Liver (tissue), 9 donors: ENCODE measurements around the gene MAPKAPK3. TPM values are rescaled to one million over a fixed set of nuclear protein-coding genes. Genes with fewer than 3 reads are reported as not detected.

Source experiments
- DNase-seq: peaks from one replicate; pipeline ENCODE4 v3.0.0-alpha.2; 2017; ENCODE audit warnings: low spot score
- H3K27ac ChIP-seq, 2 donors: one replicate each; pipeline ENCODE4 v1.7.0; 2013; ENCODE audit warnings: inconsistent platforms in 2 of 2, low read length in 2 of 2, control low read depth in 1 of 2, low read depth in 1 of 2, mild to moderate bottlenecking in 1 of 2
- H3K27me3 ChIP-seq, 4 donors: one replicate each; pipeline versions ENCODE4 v1.6.1 to v1.7.0; 2013; ENCODE audit warnings: low read length in 3 of 4, inconsistent platforms in 1 of 4, mild to moderate bottlenecking in 1 of 4, moderate library complexity in 1 of 4; ENCODE audit not compliant: control insufficient read depth in 4 of 4, insufficient read depth in 4 of 4
- H3K36me3 ChIP-seq, 4 donors: one replicate each; pipeline versions ENCODE4 v1.6.1 to v1.7.0; 2013; ENCODE audit warnings: low read length in 3 of 4, mild to moderate bottlenecking in 3 of 4, low read depth in 1 of 4, moderate library complexity in 1 of 4; ENCODE audit not compliant: control insufficient read depth in 4 of 4, insufficient read depth in 3 of 4
- H3K4me1 ChIP-seq, 4 donors: one replicate each; pipeline versions ENCODE4 v1.6.1 to v1.7.0; 2013; ENCODE audit warnings: low read length in 3 of 4, mild to moderate bottlenecking in 3 of 4, moderate library complexity in 1 of 4; ENCODE audit not compliant: control insufficient read depth in 4 of 4, insufficient read depth in 4 of 4
- H3K4me3 ChIP-seq, 3 donors: one replicate each; pipeline versions ENCODE4 v1.6.1 to v1.7.0; 2013; ENCODE audit warnings: low read length in 3 of 3, control low read depth in 1 of 3, low read depth in 1 of 3, mild to moderate bottlenecking in 1 of 3
- H3K9ac ChIP-seq, 2 donors: one replicate each; pipeline ENCODE4 v1.7.0; 2013; ENCODE audit warnings: low read length in 2 of 2, mild to moderate bottlenecking in 2 of 2, moderate library complexity in 2 of 2, control low read depth in 1 of 2, low read depth in 1 of 2
- H3K9me3 ChIP-seq, 4 donors: one replicate each; pipeline versions ENCODE4 v1.6.1 to v1.7.0; 2013; ENCODE audit warnings: low read length in 3 of 4; ENCODE audit not compliant: control insufficient read depth in 4 of 4
- CTCF ChIP-seq: fragments of 150-350 bp; IDR thresholded peaks from 2 replicates; pipeline ENCODE4 v1.5.1; 2017; ENCODE audit warnings: improper control_type of control experiment, low read depth, low read length; ENCODE audit not compliant: missing input control
- EGR1 ChIP-seq, 2 donors: IDR thresholded peaks; 2 replicates each; pipeline ENCODE4 v1.6.1; 2016 to 2018; ENCODE audit warnings: antibody characterized with exemption in 2 of 2, low read depth in 2 of 2
- FOXA1 ChIP-seq: IDR thresholded peaks from 2 replicates; pipeline ENCODE4 v1.6.1; 2016; ENCODE audit warnings: antibody characterized with exemption
- FOXA2 ChIP-seq: IDR thresholded peaks from 2 replicates; pipeline ENCODE4 v1.6.1; 2016; ENCODE audit warnings: antibody characterized with exemption
- GABPA ChIP-seq, 2 donors: IDR thresholded peaks in 1 of 2; conservative IDR thresholded peaks in 1 of 2; 2 replicates each; pipeline ENCODE4 v1.6.1; 2016; ENCODE audit warnings: antibody characterized with exemption in 2 of 2, mild to moderate bottlenecking in 1 of 2, moderate library complexity in 1 of 2
- HNF4A ChIP-seq, 2 donors: conservative IDR thresholded peaks; 2 replicates each; pipeline ENCODE4 v1.6.1; 2016; ENCODE audit warnings: antibody characterized with exemption in 2 of 2, mild to moderate bottlenecking in 2 of 2
- HNF4G ChIP-seq: IDR thresholded peaks from 2 replicates; pipeline ENCODE4 v1.6.1; 2016; ENCODE audit warnings: antibody characterized with exemption
- JUND ChIP-seq, 2 donors: IDR thresholded peaks; 2 replicates each; pipeline ENCODE4 v1.6.1; 2016; ENCODE audit warnings: antibody characterized with exemption in 2 of 2
- NR2F2 ChIP-seq: IDR thresholded peaks from 2 replicates; pipeline ENCODE4 v1.6.1; 2016; ENCODE audit warnings: antibody characterized with exemption
- RAD21 ChIP-seq, 2 donors: IDR thresholded peaks; 2 replicates each; pipeline ENCODE4 v1.6.1; 2016; ENCODE audit warnings: antibody characterized with exemption in 2 of 2, mild to moderate bottlenecking in 2 of 2
- REST ChIP-seq: IDR thresholded peaks from 2 replicates; pipeline ENCODE4 v1.6.1; 2016; ENCODE audit warnings: antibody characterized with exemption, mild to moderate bottlenecking
- RXRA ChIP-seq, 2 donors: IDR thresholded peaks; 2 replicates each; pipeline ENCODE4 v1.6.1; 2017 to 2018; ENCODE audit warnings: antibody characterized with exemption in 2 of 2, mild to moderate bottlenecking in 1 of 2
- SP1 ChIP-seq: IDR thresholded peaks from 2 replicates; pipeline ENCODE4 v1.6.1; 2018; ENCODE audit warnings: antibody characterized with exemption, mild to moderate bottlenecking
- TAF1 ChIP-seq: conservative IDR thresholded peaks from 2 replicates; pipeline ENCODE4 v1.6.1; 2016; ENCODE audit warnings: antibody characterized with exemption, mild to moderate bottlenecking
- YY1 ChIP-seq: IDR thresholded peaks from 2 replicates; pipeline ENCODE4 v1.6.1; 2016; ENCODE audit warnings: antibody characterized with exemption, mild to moderate bottlenecking
- WGBS: extraction: QIAGEN DNeasy Blood & Tissue Kit; methylation state at CpG from one replicate; pipeline ENCODE4 v1.1.7; 2013; 5-methylcytosine and 5-hydroxymethylcytosine counted together
- polyA plus RNA-seq, 2 donors: library from polyadenylated mRNA; stranded (reverse) in 1 of 2; unstranded in 1 of 2; fragments of 200-250 nt in 1 of 2; fragments of >200 nt in 1 of 2; fragmentation: Nextera tagmentation in 1 of 2; extraction: Ambion mirVana in 1 of 2; gene quantifications; one replicate each; pipeline versions ENCODE4 v1.2.1 to v1.2.3, GENCODE V29; 2013 to 2015
- total RNA-seq, 2 donors: library from RNA; depleted of rRNA; stranded (reverse); fragments of >200 nt; gene quantifications; one replicate each; pipeline ENCODE4 v1.2.3, GENCODE V29; 2014
- TF ChIP-seq, protein P1 (sequence below): IDR thresholded peaks from 2 replicates; pipeline ENCODE4 v1.6.1; 2016; ENCODE audit warnings: antibody characterized with exemption
- TF ChIP-seq, protein P2 (sequence below): IDR thresholded peaks from 2 replicates; pipeline ENCODE4 v1.6.1; 2016; ENCODE audit warnings: antibody characterized with exemption
- donor health status: healthy.
- donor health status: healthy.
- donor health status: healthy.
- donor health status: healthy.
- donor health status: healthy.

The MAPKAPK3 gene
- total and polyA plus RNA-seq, 4 donors: 13.9 to 32.9 (median 19.0) TPM

DNA sequence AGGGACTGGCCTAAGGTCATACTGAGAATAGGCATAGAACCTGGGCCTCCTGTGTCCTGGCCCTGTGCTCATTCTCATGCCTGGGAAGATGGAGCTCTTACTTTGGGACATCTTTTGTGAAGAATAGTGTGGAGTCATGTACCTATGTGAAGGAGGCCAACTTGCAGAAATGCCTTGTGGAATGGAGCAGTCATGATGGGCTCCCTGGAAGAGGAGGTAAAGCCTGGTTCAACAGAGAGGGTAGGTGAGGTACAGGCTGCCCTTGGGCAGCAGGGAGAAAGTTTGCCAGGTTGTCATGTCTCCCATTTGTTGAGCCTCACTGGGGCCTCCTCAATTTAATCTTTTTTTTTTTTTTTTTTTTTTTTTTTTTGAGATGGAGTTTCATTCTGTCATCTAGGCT, 18.1 kb downstream of the MAPKAPK3 start (continued):
- no peak for TF ChIP-seq FOXA1
- TF ChIP-seq HNF4G: no peak
- no peak for TF ChIP-seq CTCF
- no peak for TF ChIP-seq TAF1
- no peak for TF ChIP-seq HNF4A (conservative IDR thresholded peaks at IDR 0.05)
- TF ChIP-seq EGR1 (IDR thresholded peaks at IDR 0.05; ENCODE audit: low read depth in 2 of 2): no peak
- TF ChIP-seq FOXA2: no peak
- TF ChIP-seq SP1: no peak
- TF ChIP-seq YY1: no peak

DNA sequence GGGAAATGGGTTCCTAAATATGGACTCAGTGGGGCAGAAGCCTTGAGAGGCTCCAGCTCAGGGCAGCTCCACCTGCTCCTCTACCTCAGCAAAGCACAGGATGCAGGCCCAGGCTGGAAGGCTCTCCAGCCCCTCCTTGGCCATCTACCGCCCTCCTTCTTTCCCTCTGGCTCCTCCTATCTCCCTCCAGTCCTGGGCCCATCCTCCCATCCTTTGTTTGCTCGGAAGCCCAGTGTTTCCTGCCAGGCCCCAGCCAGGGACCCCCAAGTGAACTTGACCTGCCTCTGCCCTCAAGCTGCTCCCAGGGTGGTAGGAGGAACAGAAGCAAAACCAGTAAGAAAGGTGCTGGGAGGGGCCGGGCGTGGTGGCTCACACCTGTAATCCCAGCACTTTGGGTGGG, 20.1 kb downstream of the MAPKAPK3 start:
- no peak overlapping the region for H3K27ac ChIP-seq
- no peaks in the 10 kb centered on the region for H3K4me1 ChIP-seq
- H3K9ac ChIP-seq: no peak overlapping the region
- H3K36me3 ChIP-seq: peaks cover 2 to 22% (median 3%) of the 10 kb centered on the region in 4 donors
- no peak for DNase-seq
- H3K4me3 ChIP-seq: no peak overlapping the region
- 91% methylated on average over 4 of the region's 4 CpGs for WGBS
- no peaks in the 10 kb centered on the region for H3K9me3 ChIP-seq
- no peaks in the 10 kb centered on the region for H3K27me3 ChIP-seq
- TF ChIP-seq RAD21 (IDR thresholded peaks at IDR 0.05) (no peak), YY1 (no peak), HNF4G (no peak), GABPA (IDR thresholded peaks at IDR 0.05 in 1 of 2, conservative IDR thresholded peaks at IDR 0.05 in 1 of 2) (no peak), HNF4A (conservative IDR thresholded peaks at IDR 0.05) (no peak), CTCF (no peak), TAF1 (no peak), FOXA2 (no peak), SP1 (no peak), FOXA1 (no peak), REST (no peak), EGR1 (IDR thresholded peaks at IDR 0.05; ENCODE audit: low read depth in 2 of 2) (no peak), JUND (IDR thresholded peaks at IDR 0.05) (no peak), NR2F2 (no peak), RXRA (IDR thresholded peaks at IDR 0.05) (no peak)
- TF ChIP-seq, protein P1, sequence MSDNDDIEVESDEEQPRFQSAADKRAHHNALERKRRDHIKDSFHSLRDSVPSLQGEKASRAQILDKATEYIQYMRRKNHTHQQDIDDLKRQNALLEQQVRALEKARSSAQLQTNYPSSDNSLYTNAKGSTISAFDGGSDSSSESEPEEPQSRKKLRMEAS: no peak
- TF ChIP-seq, protein P2, sequence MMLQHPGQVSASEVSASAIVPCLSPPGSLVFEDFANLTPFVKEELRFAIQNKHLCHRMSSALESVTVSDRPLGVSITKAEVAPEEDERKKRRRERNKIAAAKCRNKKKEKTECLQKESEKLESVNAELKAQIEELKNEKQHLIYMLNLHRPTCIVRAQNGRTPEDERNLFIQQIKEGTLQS: no peak
